Neuronal stem cell (in vitro differentiated cells): ENCODE results near the gene MITF.
"Not testable (repeated sequence)": the region's sequence is repeated elsewhere in the genome, so short reads cannot be mapped to it uniquely, and the experiment has no call there.

ENCODE experiments used
- DNase-seq: peaks from one replicate; pipeline ENCODE4 v3.0.0-alpha.2; 2013; ENCODE audit warnings: low spot score
- H2AFZ ChIP-seq: one replicate; pipeline ENCODE4 v1.6.1; 2013; ENCODE audit warnings: mild to moderate bottlenecking, low read length, inconsistent platforms
- H2AK5ac ChIP-seq: 2 replicates; pipeline ENCODE4 v1.6.1; 2013; ENCODE audit warnings: low read depth, mild to moderate bottlenecking, inconsistent platforms, low read length, moderate library complexity, mixed read lengths
- H2BK120ac ChIP-seq: 2 replicates; pipeline ENCODE4 v1.6.1; 2013; ENCODE audit warnings: low read depth, mild to moderate bottlenecking, inconsistent platforms, low read length, moderate library complexity, mixed read lengths
- H2BK12ac ChIP-seq: one replicate; pipeline ENCODE4 v1.6.1; 2013; ENCODE audit warnings: low read length, inconsistent platforms
- H2BK15ac ChIP-seq: 2 replicates; pipeline ENCODE4 v1.6.1; 2013; ENCODE audit warnings: mild to moderate bottlenecking, low read length, inconsistent platforms, mixed read lengths
- H2BK5ac ChIP-seq: one replicate; pipeline ENCODE4 v1.6.1; 2013; ENCODE audit warnings: inconsistent platforms, mild to moderate bottlenecking, low read length, moderate library complexity
- H3K14ac ChIP-seq: one replicate; pipeline ENCODE4 v1.6.1; 2013; ENCODE audit warnings: low read length, inconsistent platforms
- H3K18ac ChIP-seq: 2 replicates; pipeline ENCODE4 v1.6.1; 2013; ENCODE audit warnings: low read length, inconsistent platforms
- H3K23ac ChIP-seq: 2 replicates; pipeline ENCODE4 v1.6.1; 2013; ENCODE audit warnings: low read depth, mild to moderate bottlenecking, mixed read lengths, low read length, inconsistent platforms; ENCODE audit not compliant: poor library complexity
- H3K27ac ChIP-seq: replicated peaks from 3 replicates; pipeline ENCODE4 v1.5.1; 2013; ENCODE audit warnings: low read length, inconsistent platforms
- H3K27me3 ChIP-seq, 3 experiments: 2 replicates each; pipeline ENCODE4 v1.6.1; 2013; ENCODE audit warnings: low read length in 3 of 3, mild to moderate bottlenecking in 2 of 3, inconsistent platforms in 1 of 3, low read depth in 1 of 3, mixed read lengths in 1 of 3, moderate library complexity in 1 of 3; ENCODE audit not compliant: control insufficient read depth in 3 of 3, insufficient read depth in 3 of 3
- H3K36me3 ChIP-seq, 2 donors: replicated peaks in 1 of 2; 2 replicates each; pipeline ENCODE4 v1.6.1; 2013; ENCODE audit warnings: low read length in 2 of 2; ENCODE audit not compliant: control insufficient read depth in 2 of 2, insufficient read depth in 2 of 2
- H3K4ac ChIP-seq: 2 replicates; pipeline ENCODE4 v1.6.1; 2013; ENCODE audit warnings: inconsistent platforms, mild to moderate bottlenecking, low read length, moderate library complexity
- H3K4me1 ChIP-seq, 2 donors: 1 replicate in 1 of 2; 2 replicates in 1 of 2; pipeline ENCODE4 v1.6.1; 2013; ENCODE audit warnings: low read length in 2 of 2, low read depth in 1 of 2; ENCODE audit not compliant: control insufficient read depth in 2 of 2, insufficient read depth in 1 of 2
- H3K4me2 ChIP-seq: one replicate; pipeline ENCODE4 v1.6.1; 2013; ENCODE audit warnings: mild to moderate bottlenecking, low read length, inconsistent platforms; ENCODE audit not compliant: insufficient read depth, poor library complexity, severe bottlenecking
- H3K4me3 ChIP-seq, 2 donors: 2 replicates each; pipeline ENCODE4 v1.5.1; 2013; ENCODE audit warnings: low read length in 2 of 2, mild to moderate bottlenecking in 2 of 2, inconsistent platforms in 1 of 2, moderate library complexity in 1 of 2
- H3K79me1 ChIP-seq: one replicate; pipeline ENCODE4 v1.6.1; 2013; ENCODE audit warnings: low read depth, mild to moderate bottlenecking, inconsistent platforms, low read length, moderate library complexity
- H3K9ac ChIP-seq: one replicate; pipeline ENCODE4 v1.6.1; 2013; ENCODE audit warnings: mild to moderate bottlenecking, low read depth, low read length, inconsistent platforms; ENCODE audit not compliant: poor library complexity
- H3K9me3 ChIP-seq, 2 donors: replicated peaks in 1 of 2; 2 replicates each; pipeline versions ENCODE3 to v1.6.1; 2013; ENCODE audit warnings: low read length in 2 of 2, mild to moderate bottlenecking in 2 of 2, inconsistent platforms in 1 of 2, low read depth in 1 of 2, mixed read lengths in 1 of 2, moderate library complexity in 1 of 2; ENCODE audit not compliant: control insufficient read depth in 2 of 2, insufficient read depth in 1 of 2
- H4K8ac ChIP-seq: one replicate; pipeline ENCODE4 v1.6.1; 2013; ENCODE audit warnings: low read depth, mild to moderate bottlenecking, inconsistent platforms, low read length, moderate library complexity
- H4K91ac ChIP-seq: one replicate; pipeline ENCODE4 v1.6.1; 2013; ENCODE audit warnings: low read length, low read depth, mild to moderate bottlenecking, inconsistent platforms; ENCODE audit not compliant: poor library complexity
- WGBS, 2 donors: extraction: QIAGEN DNeasy Blood & Tissue Kit; methylation state at CpG; one replicate each; pipeline ENCODE4 v1.1.7; 2013; ENCODE audit warnings: missing lambda C conversion rate in 2 of 2, mixed read lengths in 1 of 2; ENCODE audit not compliant: insufficient read length in 2 of 2, insufficient replicate concordance in 1 of 2; ENCODE audit errors: extremely low coverage in 2 of 2; 5-methylcytosine and 5-hydroxymethylcytosine counted together

The MITF gene

DNA sequence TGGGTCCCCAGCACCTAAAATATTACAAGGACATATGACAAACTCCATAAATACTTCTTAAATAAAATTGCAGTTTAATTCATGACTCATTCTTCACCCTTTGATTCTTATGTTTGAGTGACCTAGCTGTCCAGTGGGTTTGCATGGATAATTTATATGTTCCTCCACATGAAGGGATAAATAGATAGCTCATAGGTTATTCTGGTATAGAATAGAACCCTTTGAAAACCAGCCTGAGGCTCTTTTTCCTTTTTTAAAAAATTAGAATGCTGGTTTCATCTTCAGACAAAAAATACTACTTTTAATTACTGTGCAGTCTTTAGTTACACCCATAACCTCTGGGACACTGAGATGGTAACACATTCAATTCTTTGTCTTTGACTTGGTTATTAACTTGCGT, 163.1 kb downstream of the MITF start:
- no peak overlapping the region for H2BK15ac ChIP-seq
- no peak overlapping the region for H3K4ac ChIP-seq
- H3K9ac ChIP-seq, result no peak overlapping the region
- no peak overlapping the region for H2BK120ac ChIP-seq
- no peak overlapping the region for H3K14ac ChIP-seq
- H3K4me2 ChIP-seq, result no peak overlapping the region
- H3K27ac ChIP-seq, result no peak overlapping the region
- no peak overlapping the region for H3K18ac ChIP-seq
- no peaks in the 10 kb centered on the region for H3K36me3 ChIP-seq
- no peak overlapping the region for H2BK12ac ChIP-seq
- no peak overlapping the region for H2AK5ac ChIP-seq
- no peaks in the 10 kb centered on the region for H3K79me1 ChIP-seq
- no peak overlapping the region for H3K23ac ChIP-seq
- H3K9me3 ChIP-seq, result no peaks in the 10 kb centered on the region
- H3K4me3 ChIP-seq, result no peak overlapping the region
- no CpG with 5 or more reads among the region's 1 CpG for WGBS, 2 donors
- no peaks in the 10 kb centered on the region for H3K27me3 ChIP-seq
- no peak overlapping the region for H2AFZ ChIP-seq
- no peak overlapping the region for H2BK5ac ChIP-seq
- H4K91ac ChIP-seq, result no peak overlapping the region
- H4K8ac ChIP-seq, result no peak overlapping the region
- DNase-seq, result no peak
- peaks cover 0 to 8% of the 10 kb centered on the region in 2 donors for H3K4me1 ChIP-seq

- Histone ChIP-seq H3K9me3 (peaks cover 0 to 2% of the 10 kb centered on the region in 2 donors), H3K36me3 (no peaks in the 10 kb centered on the region), H3K23ac (no peak overlapping the region), H2AK5ac (no peak overlapping the region), H2BK15ac (no peak overlapping the region), H3K27me3 (no peaks in the 10 kb centered on the region), H3K4ac (no peak overlapping the region), H4K8ac (no peak overlapping the region), H3K4me3 (no peak overlapping the region), H4K91ac (no peak overlapping the region), H2BK120ac (no peak overlapping the region), H3K79me1 (no peaks in the 10 kb centered on the region), H3K14ac (no peak overlapping the region), H2BK5ac (no peak overlapping the region), H2AFZ (no peak overlapping the region), H2BK12ac (no peak overlapping the region), H3K9ac (no peak overlapping the region), H3K4me2 (no peak overlapping the region), H3K4me1 (peaks cover 0 to 3% of the 10 kb centered on the region in 2 donors), H3K18ac (no peak overlapping the region), H3K27ac (no peak overlapping the region)
- DNase-seq, result no peak
- WGBS, 2 donors, result no CpG with 5 or more reads among the region's 2 CpGs
Observed at GRCh38 chr3:69906351-69906966, 167.2 kb downstream of the MITF start.

GRCh38 chr3:69907554-69907953, 168.3 kb downstream of the MITF start:
- H3K14ac ChIP-seq, result no peak overlapping the region
- H2BK5ac ChIP-seq, result no peak overlapping the region
- H3K27me3 ChIP-seq, result no peaks in the 10 kb centered on the region
- no peaks in the 10 kb centered on the region for H3K79me1 ChIP-seq
- no peak overlapping the region for H4K91ac ChIP-seq
- no peak overlapping the region for H2AK5ac ChIP-seq
- H3K23ac ChIP-seq, result no peak overlapping the region
- H3K36me3 ChIP-seq, result no peaks in the 10 kb centered on the region
- WGBS, 2 donors, result no CpG with 5 or more reads among the region's 1 CpG
- H3K9me3 ChIP-seq, result peaks cover 0 to 2% of the 10 kb centered on the region in 2 donors
- H4K8ac ChIP-seq, result no peak overlapping the region
- H2BK120ac ChIP-seq, result no peak overlapping the region
- H3K18ac ChIP-seq, result no peak overlapping the region
- H2AFZ ChIP-seq, result no peak overlapping the region
- no peaks in the 10 kb centered on the region for H3K4me1 ChIP-seq
- H3K4me2 ChIP-seq, result no peak overlapping the region
- DNase-seq, result no peak
- H2BK15ac ChIP-seq, result no peak overlapping the region
- no peak overlapping the region for H3K9ac ChIP-seq
- H3K4me3 ChIP-seq, result no peak overlapping the region
- H3K4ac ChIP-seq, result no peak overlapping the region
- H3K27ac ChIP-seq, result no peak overlapping the region
- H2BK12ac ChIP-seq, result no peak overlapping the region

GRCh38 chr3:69909859-69910258, 170.6 kb downstream of the MITF start:
- not testable (repeated sequence) for H3K4me2 ChIP-seq, H3K4me3 ChIP-seq, H2BK15ac ChIP-seq, H2BK120ac ChIP-seq, H4K91ac ChIP-seq, H2AK5ac ChIP-seq, DNase-seq, H2BK5ac ChIP-seq, H3K14ac ChIP-seq, H3K79me1 ChIP-seq, H3K18ac ChIP-seq, H4K8ac ChIP-seq, H3K27me3 ChIP-seq, H3K4me1 ChIP-seq, H3K9me3 ChIP-seq, H3K27ac ChIP-seq, H3K9ac ChIP-seq, H3K4ac ChIP-seq, H2BK12ac ChIP-seq, H2AFZ ChIP-seq, H3K23ac ChIP-seq, H3K36me3 ChIP-seq
